ENCODE results near the gene CAPN1. TPM values are rescaled to one million over a fixed set of nuclear protein-coding genes. Genes with fewer than 3 reads are reported as not detected.

Gene CAPN1
- total RNA-seq, 8 experiments from 2014 or later = 32.0 to 79.8 (median 45.3) TPM

- ATAC-seq (replicated peaks in 6 of 8) = no peak
- in situ Hi-C loops (cut with MboI; ENCODE audit: low pct_unique_long_range_greater_than_20kb in 2 of 9, low sequenced_read_pairs in 9 of 9, unreplicated experiment in 9 of 9) = no loop called here
- H3K4me1 ChIP-seq (replicated peaks in 1 of 2) = no peaks in the 10 kb centered on the region
- WGBS, 10 experiments = 80 to 100% (median 93%) methylated on average over 1 to 11 of the region's 20 CpGs; no CpG with 5 or more reads in 5 of the 10 experiments
- no peak overlapping the region for H3K27ac ChIP-seq
- no peak overlapping the region for H3K4me3 ChIP-seq
Observed at GRCh38 chr11:65209711-65210360, 28.1 kb downstream of the CAPN1 start.

DNA sequence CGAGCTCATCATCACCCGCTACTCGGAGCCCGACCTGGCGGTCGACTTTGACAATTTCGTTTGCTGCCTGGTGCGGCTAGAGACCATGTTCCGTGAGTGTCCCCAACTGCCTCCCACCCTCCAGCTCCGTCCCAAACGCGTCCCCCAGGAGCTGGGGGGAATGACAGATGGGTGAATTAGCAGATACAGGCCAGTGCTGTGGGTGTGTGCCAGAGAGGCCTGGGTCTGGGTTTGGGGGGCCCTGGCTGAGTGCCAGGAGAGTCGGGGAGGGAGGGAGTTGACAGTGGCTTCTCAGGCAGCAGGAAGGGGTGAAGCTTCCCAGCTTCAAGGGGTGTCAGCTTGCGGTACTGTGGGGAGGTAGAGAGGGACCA is 28.6 kb downstream of the CAPN1 start:
- no peak for ATAC-seq (replicated peaks in 6 of 8)
- in situ Hi-C loops (cut with MboI; ENCODE audit: low pct_unique_long_range_greater_than_20kb in 2 of 9, low sequenced_read_pairs in 9 of 9, unreplicated experiment in 9 of 9) = no loop called here

GRCh38 chr11:65210748-65211147 is 29.0 kb downstream of the CAPN1 start:
- Histone ChIP-seq H3K4me3 (no peak overlapping the region), H3K4me1 (replicated peaks in 1 of 2) (no peaks in the 10 kb centered on the region), H3K27ac (no peak overlapping the region)
- ATAC-seq (replicated peaks in 6 of 8) = no peak
- 100% methylated on average over 1 of the region's 4 CpGs; no CpG with 5 or more reads in 9 of the 10 experiments for WGBS, 10 experiments
- in situ Hi-C loops (cut with MboI; ENCODE audit: low pct_unique_long_range_greater_than_20kb in 2 of 9, low sequenced_read_pairs in 9 of 9, unreplicated experiment in 9 of 9) = no loop called here

More for the DNA sequence above, 28.6 kb downstream of the CAPN1 start:
- Histone ChIP-seq H3K27ac (no peak overlapping the region), H3K4me3 (no peak overlapping the region), H3K4me1 (replicated peaks in 1 of 2) (no peaks in the 10 kb centered on the region)
- no CpG with 5 or more reads among the region's 14 CpGs for WGBS, 10 experiments

- peak in 7 of 8 experiments; percentile 9 to 90 (median 25) for ATAC-seq (replicated peaks in 6 of 8)
- Histone ChIP-seq H3K4me1 (replicated peaks in 1 of 2) (no peaks in the 10 kb centered on the region), H3K4me3 (no peak overlapping the region), H3K27ac (no peak overlapping the region)
- WGBS, 10 experiments = 28 to 52% (median 40%) methylated on average over 1 to 13 of the region's 29 CpGs; no CpG with 5 or more reads in 5 of the 10 experiments
- in situ Hi-C loops (cut with MboI; ENCODE audit: low pct_unique_long_range_greater_than_20kb in 2 of 9, low sequenced_read_pairs in 9 of 9, unreplicated experiment in 9 of 9) = no loop called here
Observed at GRCh38 chr11:65211293-65212105, 29.8 kb downstream of the CAPN1 start.

DNA sequence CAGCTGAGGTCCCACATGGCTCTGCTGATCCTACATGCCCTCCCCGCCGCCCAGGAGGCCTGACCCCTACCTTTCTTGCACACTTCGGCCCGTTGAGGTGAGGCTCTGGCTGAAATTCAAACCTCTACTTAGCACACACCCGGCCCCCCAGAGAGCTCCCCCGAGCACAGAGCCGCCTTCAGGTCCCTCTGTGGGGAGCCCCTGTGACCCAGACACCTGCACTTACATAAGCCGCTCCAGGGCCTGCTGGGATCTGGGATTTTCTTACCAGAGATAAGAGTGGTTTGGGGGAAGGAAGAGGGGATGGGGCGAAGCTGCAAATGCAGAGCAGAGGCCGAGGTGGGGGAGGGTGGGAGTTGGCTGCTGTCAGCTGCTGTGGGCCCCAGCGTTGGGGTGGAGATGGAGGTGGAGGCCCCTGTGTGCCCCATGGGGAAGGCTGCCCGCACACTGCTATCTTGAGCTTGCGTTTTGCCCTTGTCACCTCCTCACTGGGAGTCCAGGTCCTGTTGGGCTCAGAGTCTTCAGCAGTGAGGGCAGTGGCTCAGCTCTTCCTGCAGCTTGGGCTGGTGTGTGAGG is 30.6 kb downstream of the CAPN1 start:
- ATAC-seq (replicated peaks in 6 of 8) = no peak
- in situ Hi-C loops (cut with MboI; ENCODE audit: low pct_unique_long_range_greater_than_20kb in 2 of 9, low sequenced_read_pairs in 9 of 9, unreplicated experiment in 9 of 9) = no loop called here
- H3K27ac ChIP-seq = no peak overlapping the region
- no peaks in the 10 kb centered on the region for H3K4me1 ChIP-seq (replicated peaks in 1 of 2)
- WGBS, 10 experiments = 100% methylated on average over 2 of the region's 13 CpGs; no CpG with 5 or more reads in 9 of the 10 experiments
- no peak overlapping the region for H3K4me3 ChIP-seq

DNA sequence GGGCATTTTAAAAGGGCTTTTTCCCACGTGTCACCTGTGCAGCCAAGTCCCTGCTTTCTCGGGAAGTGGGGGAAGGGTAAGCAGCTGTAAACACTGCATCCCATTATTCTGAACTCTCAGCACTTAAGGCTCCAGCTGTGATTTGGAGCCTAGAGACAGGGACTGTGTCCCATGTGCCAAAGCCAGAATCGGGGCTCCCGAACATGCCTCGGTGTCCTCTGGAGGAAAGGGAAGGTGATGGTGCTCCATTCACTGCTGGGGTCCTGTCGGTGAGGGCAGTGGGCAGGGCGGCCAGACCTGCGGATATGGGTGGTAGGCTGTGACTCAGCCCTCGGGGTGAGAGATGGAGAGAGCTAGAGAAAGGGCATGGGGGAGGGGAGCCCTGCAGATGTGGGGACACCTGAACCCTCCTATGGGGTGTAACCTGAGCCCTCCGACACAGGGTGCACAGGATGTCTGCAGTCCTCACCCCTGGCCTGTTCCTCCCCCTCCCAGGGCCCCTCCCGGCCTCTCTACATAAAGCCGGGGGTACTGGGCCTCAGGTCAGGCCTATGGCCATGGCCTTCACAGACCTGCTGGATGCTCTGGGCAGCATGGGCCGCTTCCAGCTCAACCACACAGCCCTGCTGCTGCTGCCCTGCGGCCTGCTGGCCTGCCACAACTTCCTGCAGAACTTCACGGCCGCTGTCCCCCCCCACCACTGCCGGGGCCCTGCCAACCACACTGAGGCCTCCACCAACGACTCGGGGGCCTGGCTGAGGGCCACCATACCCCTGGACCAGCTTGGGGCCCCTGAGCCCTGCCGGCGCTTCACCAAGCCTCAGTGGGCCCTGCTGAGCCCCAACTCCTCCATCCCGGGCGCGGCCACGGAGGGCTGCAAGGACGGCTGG is 31.8 kb downstream of the CAPN1 start:
- no peaks in the 10 kb centered on the region for H3K4me1 ChIP-seq (replicated peaks in 1 of 2)
- H3K4me3 ChIP-seq = no peak overlapping the region
- ATAC-seq (replicated peaks in 6 of 8) = peak in 5 of 8 experiments; percentile 8 to 31 (median 23)
- in situ Hi-C loops (cut with MboI; ENCODE audit: low pct_unique_long_range_greater_than_20kb in 2 of 9, low sequenced_read_pairs in 9 of 9, unreplicated experiment in 9 of 9) = no loop called here
- H3K27ac ChIP-seq = no peak overlapping the region
- 14 to 62% (median 35%) methylated on average over 1 to 8 of the region's 26 CpGs; no CpG with 5 or more reads in 4 of the 10 experiments for WGBS, 10 experiments

DNA sequence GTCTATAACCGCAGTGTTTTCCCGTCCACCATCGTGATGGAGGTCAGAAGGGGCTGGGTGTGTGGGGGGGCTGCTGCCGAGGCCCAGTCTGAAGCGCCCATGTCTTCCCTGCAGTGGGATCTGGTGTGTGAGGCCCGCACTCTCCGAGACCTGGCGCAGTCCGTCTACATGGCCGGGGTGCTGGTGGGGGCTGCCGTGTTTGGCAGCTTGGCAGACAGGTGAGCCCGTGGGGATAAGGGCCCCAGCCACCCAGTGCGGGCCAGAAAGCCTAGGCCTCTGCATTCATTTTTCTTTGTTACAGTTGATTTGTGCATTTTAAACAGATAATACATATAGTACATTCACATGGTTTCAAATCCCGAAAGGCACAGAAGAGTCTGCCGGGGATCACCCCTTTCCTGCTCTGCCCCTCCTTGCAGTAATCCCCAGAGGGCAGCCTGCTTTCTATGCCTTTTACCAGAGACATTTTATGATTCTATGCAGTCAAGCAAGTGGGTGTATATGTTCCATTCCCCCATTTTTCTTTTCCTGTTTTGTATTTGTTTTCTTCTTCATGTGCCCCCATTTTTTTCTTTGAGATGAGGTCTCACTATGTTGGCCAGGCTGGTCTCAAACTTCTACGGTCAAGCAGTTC is 32.6 kb downstream of the CAPN1 start:
- no peak overlapping the region for H3K4me3 ChIP-seq
- 71 to 100% (median 93%) methylated on average over 1 to 9 of the region's 16 CpGs for WGBS, 10 experiments
- H3K4me1 ChIP-seq (replicated peaks in 1 of 2) = no peaks in the 10 kb centered on the region
- no peak for ATAC-seq (replicated peaks in 6 of 8)
- H3K27ac ChIP-seq = no peak overlapping the region
- in situ Hi-C loops (cut with MboI; ENCODE audit: low pct_unique_long_range_greater_than_20kb in 2 of 9, low sequenced_read_pairs in 9 of 9, unreplicated experiment in 9 of 9) = no loop called here

- H3K4me1 ChIP-seq (replicated peaks in 1 of 2) = no peaks in the 10 kb centered on the region
- WGBS, 10 experiments = 78 to 100% (median 95%) methylated on average over 3 to 15 of the region's 24 CpGs
- in situ Hi-C loops (cut with MboI; ENCODE audit: low pct_unique_long_range_greater_than_20kb in 2 of 9, low sequenced_read_pairs in 9 of 9, unreplicated experiment in 9 of 9) = no loop called here
- no peak overlapping the region for H3K4me3 ChIP-seq
- no peak overlapping the region for H3K27ac ChIP-seq
- ATAC-seq (replicated peaks in 6 of 8) = no peak
Observed at GRCh38 chr11:65215441-65216076, 33.8 kb downstream of the CAPN1 start.

DNA sequence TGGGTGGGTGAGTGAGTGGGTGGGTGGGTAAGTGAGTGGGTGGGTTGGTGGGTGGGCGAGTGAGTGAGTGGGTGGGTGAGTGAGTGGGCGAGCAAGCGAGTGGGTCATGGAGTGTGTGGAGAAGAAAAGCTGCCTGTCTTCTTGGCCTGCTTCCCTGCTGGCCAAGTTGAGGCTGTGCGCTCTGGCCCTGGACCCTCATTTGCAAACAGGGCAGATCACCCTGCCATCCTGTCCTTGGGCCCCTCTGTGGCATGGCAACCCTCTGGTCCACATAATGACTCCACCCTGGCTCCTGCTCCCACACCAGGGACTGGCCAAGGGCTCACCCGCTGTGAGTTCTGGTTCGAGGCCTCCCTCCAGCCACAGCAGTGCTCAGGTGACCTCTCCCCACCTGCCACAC is 35.1 kb downstream of the CAPN1 start:
- peak in 2 of 8 experiments; percentile 14 to 68 for ATAC-seq (replicated peaks in 6 of 8)
- H3K4me3 ChIP-seq = no peak overlapping the region
- in situ Hi-C loops (cut with MboI; ENCODE audit: low pct_unique_long_range_greater_than_20kb in 2 of 9, low sequenced_read_pairs in 9 of 9, unreplicated experiment in 9 of 9) = no loop called here
- no peaks in the 10 kb centered on the region for H3K4me1 ChIP-seq (replicated peaks in 1 of 2)
- 80 to 100% methylated on average over 1 to 2 of the region's 6 CpGs; no CpG with 5 or more reads in 8 of the 10 experiments for WGBS, 10 experiments
- H3K27ac ChIP-seq = no peak overlapping the region

DNA sequence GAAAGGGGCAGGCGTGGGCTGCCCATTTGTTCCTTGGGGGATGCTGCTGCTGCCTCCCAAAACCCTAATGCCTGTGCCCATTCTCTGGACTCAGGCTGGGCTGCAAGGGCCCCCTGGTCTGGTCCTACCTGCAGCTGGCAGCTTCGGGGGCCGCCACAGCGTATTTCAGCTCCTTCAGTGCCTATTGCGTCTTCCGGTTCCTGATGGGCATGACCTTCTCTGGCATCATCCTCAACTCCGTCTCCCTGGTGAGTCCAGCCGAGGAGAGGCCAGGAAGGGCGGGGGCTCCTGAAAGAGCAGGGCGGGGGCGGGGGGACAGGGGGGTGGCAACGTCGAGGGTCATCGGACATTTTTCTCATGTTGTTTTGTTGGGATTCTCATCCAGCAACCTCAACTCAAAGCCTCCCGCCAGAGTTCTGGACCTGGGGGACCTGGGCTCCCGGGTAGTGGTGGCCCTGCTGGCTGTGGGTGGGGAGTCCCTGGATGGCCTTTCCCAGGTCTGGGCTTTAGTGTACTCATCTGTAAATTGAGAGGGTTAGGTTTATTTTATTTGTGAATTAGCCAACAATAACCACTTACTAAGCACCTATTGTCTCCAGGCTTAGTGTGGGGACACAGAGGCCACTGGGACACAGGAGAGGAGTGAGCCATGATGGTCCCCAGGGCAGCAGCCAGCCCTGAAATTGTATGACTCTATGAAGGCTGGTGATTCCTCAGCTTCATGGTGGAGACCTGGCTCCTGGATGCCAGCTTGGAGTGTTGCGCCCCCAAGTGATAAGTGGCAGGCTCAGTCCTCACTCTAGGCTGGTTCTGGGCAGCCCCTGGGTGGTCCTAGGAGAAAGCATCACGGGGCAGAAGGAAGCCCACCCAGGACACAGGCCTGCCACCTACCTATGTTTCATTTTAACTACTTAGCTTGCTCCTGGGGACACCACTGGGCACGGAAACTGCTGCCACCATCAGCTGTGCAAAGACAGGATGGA is 36.0 kb downstream of the CAPN1 start:
- ATAC-seq (replicated peaks in 6 of 8) = no peak
- Histone ChIP-seq H3K4me3 (no peak overlapping the region), H3K27ac (no peak overlapping the region), H3K4me1 (replicated peaks in 1 of 2) (no peaks in the 10 kb centered on the region)
- WGBS, 10 experiments = 63 to 100% (median 100%) methylated on average over 1 to 3 of the region's 19 CpGs; no CpG with 5 or more reads in 3 of the 10 experiments
- in situ Hi-C loops (cut with MboI; ENCODE audit: low pct_unique_long_range_greater_than_20kb in 2 of 9, low sequenced_read_pairs in 9 of 9, unreplicated experiment in 9 of 9) = no loop called here

DNA sequence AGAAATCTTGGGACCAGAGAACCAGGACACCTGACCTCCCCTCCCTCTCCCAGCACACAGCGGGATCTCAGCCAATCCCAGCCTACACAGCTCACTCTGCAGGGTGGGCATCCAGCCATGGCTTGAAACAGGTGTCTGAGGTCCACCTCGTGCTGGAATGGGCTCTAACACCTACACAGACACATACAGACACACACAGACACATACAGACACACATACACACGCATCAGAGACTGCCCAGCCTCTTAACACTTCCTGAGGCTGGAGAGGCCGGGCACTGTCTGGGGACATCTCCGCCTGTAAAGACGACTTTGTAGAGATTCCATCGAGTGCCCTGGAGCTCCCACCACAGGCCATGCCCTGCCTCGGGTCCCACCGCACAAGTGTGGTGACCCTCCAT is 36.7 kb downstream of the CAPN1 start:
- ATAC-seq (replicated peaks in 6 of 8) = no peak
- Histone ChIP-seq H3K4me3 (no peak overlapping the region), H3K27ac (no peak overlapping the region), H3K4me1 (replicated peaks in 1 of 2) (no peaks in the 10 kb centered on the region)
- in situ Hi-C loops (cut with MboI; ENCODE audit: low pct_unique_long_range_greater_than_20kb in 2 of 9, low sequenced_read_pairs in 9 of 9, unreplicated experiment in 9 of 9) = no loop called here
- 47 to 100% (median 92%) methylated on average over 1 to 7 of the region's 9 CpGs; no CpG with 5 or more reads in 3 of the 10 experiments for WGBS, 10 experiments
